ENCODE results near the gene CD99L2.

GRCh38 chrX:150874448-150874847, 24.0 kb downstream of the CD99L2 start:
- TF ChIP-seq, protein P1, sequence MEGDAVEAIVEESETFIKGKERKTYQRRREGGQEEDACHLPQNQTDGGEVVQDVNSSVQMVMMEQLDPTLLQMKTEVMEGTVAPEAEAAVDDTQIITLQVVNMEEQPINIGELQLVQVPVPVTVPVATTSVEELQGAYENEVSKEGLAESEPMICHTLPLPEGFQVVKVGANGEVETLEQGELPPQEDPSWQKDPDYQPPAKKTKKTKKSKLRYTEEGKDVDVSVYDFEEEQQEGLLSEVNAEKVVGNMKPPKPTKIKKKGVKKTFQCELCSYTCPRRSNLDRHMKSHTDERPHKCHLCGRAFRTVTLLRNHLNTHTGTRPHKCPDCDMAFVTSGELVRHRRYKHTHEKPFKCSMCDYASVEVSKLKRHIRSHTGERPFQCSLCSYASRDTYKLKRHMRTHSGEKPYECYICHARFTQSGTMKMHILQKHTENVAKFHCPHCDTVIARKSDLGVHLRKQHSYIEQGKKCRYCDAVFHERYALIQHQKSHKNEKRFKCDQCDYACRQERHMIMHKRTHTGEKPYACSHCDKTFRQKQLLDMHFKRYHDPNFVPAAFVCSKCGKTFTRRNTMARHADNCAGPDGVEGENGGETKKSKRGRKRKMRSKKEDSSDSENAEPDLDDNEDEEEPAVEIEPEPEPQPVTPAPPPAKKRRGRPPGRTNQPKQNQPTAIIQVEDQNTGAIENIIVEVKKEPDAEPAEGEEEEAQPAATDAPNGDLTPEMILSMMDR (IDR thresholded peaks at IDR 0.05): no peak
- no peak for TF ChIP-seq POLR2A (IDR thresholded peaks at IDR 0.05)

All from tibial nerve (tissue), 3 donors.